Endodermal cell (in vitro differentiated cells): ENCODE measurements around the gene DDX55. TPM values are rescaled to one million over a fixed set of nuclear protein-coding genes. Genes with fewer than 3 reads are reported as not detected.
A peak's percentile ranks its signal among the peaks of the same experiment; 100 is the strongest.

Experiments used
- DNase-seq: peaks from one replicate; pipeline ENCODE4 v3.0.0-alpha.2; 2017
- H3K27ac ChIP-seq: 2 replicates; pipeline ENCODE4 v1.5.1; 2013; ENCODE audit warnings: mild to moderate bottlenecking, low read depth, low read length, moderate library complexity
- H3K27me3 ChIP-seq: 2 replicates; pipeline ENCODE4 v1.6.1; 2013; ENCODE audit warnings: mild to moderate bottlenecking, low read length, moderate library complexity; ENCODE audit not compliant: insufficient read depth, control insufficient read depth, poor library complexity, severe bottlenecking
- H3K36me3 ChIP-seq: 2 replicates; pipeline ENCODE4 v1.7.0; 2013; ENCODE audit warnings: mild to moderate bottlenecking, low read length, moderate library complexity; ENCODE audit not compliant: control insufficient read depth, insufficient read depth
- H3K4me1 ChIP-seq: one replicate; pipeline ENCODE4 v1.7.0; 2013; ENCODE audit warnings: low read length; ENCODE audit not compliant: control insufficient read depth, insufficient read depth
- H3K4me3 ChIP-seq: 2 replicates; pipeline ENCODE4 v1.5.1; 2013; ENCODE audit warnings: mild to moderate bottlenecking, low read length, moderate library complexity
- H3K9ac ChIP-seq: 2 replicates; pipeline ENCODE4 v1.6.1; 2013; ENCODE audit warnings: mild to moderate bottlenecking, low read length, moderate library complexity; ENCODE audit not compliant: poor library complexity, severe bottlenecking; ENCODE audit errors: extremely low read depth
- H3K9me3 ChIP-seq: 2 replicates; pipeline ENCODE4 v1.6.1; 2013; ENCODE audit warnings: mild to moderate bottlenecking, low read length, moderate library complexity; ENCODE audit not compliant: control insufficient read depth
- H3K27ac Mint-ChIP-seq: 2 replicates; pipeline ENCODE4 v1.8.0; 2020; ENCODE audit warnings: mixed read lengths
- H3K27me3 Mint-ChIP-seq: 2 replicates; pipeline ENCODE4 v1.8.0; 2021; ENCODE audit warnings: mild to moderate bottlenecking, mixed read lengths; ENCODE audit not compliant: insufficient read depth
- H3K36me3 Mint-ChIP-seq: 2 replicates; pipeline ENCODE4 v1.8.0; 2020; ENCODE audit warnings: low read depth, mixed read lengths
- H3K4me1 Mint-ChIP-seq: 2 replicates; pipeline ENCODE4 v1.8.0; 2020; ENCODE audit warnings: mixed read lengths
- H3K4me3 Mint-ChIP-seq: 2 replicates; pipeline ENCODE4 v1.8.0; 2020; ENCODE audit warnings: mild to moderate bottlenecking, moderate library complexity, mixed read lengths
- H3K9me3 Mint-ChIP-seq: 2 replicates; pipeline ENCODE4 v1.8.0; 2020; ENCODE audit warnings: mild to moderate bottlenecking, mixed read lengths
- WGBS, 2 experiments: methylation state at CpG; one replicate each; pipeline versions ENCODE4 v1.1.5 to v1.1.7; 2013; ENCODE audit warnings: missing lambda C conversion rate in 2 of 2, mixed read lengths in 1 of 2; ENCODE audit not compliant: insufficient coverage in 1 of 2, insufficient read length in 1 of 2; 5-methylcytosine and 5-hydroxymethylcytosine counted together
- total RNA-seq, 2 donors: library from RNA; stranded (reverse); fragmentation: NEBNext Ultra II Directional in 1 of 2; extraction: Animal tissue kit (Norgen Biotek cat#: 25700) in 1 of 2; gene quantifications; 2 replicates in 1 of 2; 3 replicates in 1 of 2; pipeline ENCODE4 v1.2.1, GENCODE V29; 2021
- TF ChIP-seq, protein P1 (sequence below): fragments of 200-600 bp; sonication (generic); conservative IDR thresholded peaks from 2 replicates; pipeline ENCODE4 v1.5.0; 2021; ENCODE audit warnings: antibody characterized with exemption, mild to moderate bottlenecking

DDX55 gene
- total RNA-seq, 2 donors from 2014 or later: 34.4 to 36.7 TPM

DNA sequence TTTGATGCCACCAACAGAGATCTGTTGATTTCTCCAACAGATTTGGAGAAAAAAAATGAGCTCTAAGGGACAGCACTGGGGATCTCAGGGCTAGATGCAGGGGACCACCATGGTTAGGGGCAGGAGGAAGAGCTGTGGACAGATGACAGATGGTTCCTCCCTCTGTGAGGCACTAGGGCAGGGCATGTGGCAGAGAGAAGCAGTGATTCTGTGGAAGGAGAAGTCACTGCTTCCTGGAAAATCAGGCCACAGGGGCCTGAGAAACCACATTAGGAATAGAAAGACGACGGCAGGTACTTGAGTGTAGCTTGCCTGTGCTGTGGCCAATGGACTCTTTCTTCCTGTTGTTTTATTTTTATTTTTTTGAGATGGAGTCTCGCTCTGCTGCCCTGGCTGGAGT is 42.4 kb upstream of the DDX55 start:
- 96% methylated on average over 3 of the region's 3 CpGs for WGBS, 2 experiments
- Histone ChIP-seq H3K9me3 (no peaks in the 10 kb centered on the region), H3K36me3 (no peaks in the 10 kb centered on the region), H3K4me1 (no peaks in the 10 kb centered on the region), H3K27me3 (no peaks in the 10 kb centered on the region), H3K9ac (no peak overlapping the region), H3K4me3 (no peak overlapping the region), H3K27ac (no peak overlapping the region)
- Mint-ChIP-seq H3K4me1 (no peaks in the 10 kb centered on the region), H3K27ac (no peak overlapping the region), H3K4me3 (no peak overlapping the region), H3K9me3 (no peaks in the 10 kb centered on the region), H3K36me3 (no peaks in the 10 kb centered on the region), H3K27me3 (no peaks in the 10 kb centered on the region)
- TF ChIP-seq, protein P1, sequence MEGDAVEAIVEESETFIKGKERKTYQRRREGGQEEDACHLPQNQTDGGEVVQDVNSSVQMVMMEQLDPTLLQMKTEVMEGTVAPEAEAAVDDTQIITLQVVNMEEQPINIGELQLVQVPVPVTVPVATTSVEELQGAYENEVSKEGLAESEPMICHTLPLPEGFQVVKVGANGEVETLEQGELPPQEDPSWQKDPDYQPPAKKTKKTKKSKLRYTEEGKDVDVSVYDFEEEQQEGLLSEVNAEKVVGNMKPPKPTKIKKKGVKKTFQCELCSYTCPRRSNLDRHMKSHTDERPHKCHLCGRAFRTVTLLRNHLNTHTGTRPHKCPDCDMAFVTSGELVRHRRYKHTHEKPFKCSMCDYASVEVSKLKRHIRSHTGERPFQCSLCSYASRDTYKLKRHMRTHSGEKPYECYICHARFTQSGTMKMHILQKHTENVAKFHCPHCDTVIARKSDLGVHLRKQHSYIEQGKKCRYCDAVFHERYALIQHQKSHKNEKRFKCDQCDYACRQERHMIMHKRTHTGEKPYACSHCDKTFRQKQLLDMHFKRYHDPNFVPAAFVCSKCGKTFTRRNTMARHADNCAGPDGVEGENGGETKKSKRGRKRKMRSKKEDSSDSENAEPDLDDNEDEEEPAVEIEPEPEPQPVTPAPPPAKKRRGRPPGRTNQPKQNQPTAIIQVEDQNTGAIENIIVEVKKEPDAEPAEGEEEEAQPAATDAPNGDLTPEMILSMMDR: no peak
- no peak for DNase-seq

DNA sequence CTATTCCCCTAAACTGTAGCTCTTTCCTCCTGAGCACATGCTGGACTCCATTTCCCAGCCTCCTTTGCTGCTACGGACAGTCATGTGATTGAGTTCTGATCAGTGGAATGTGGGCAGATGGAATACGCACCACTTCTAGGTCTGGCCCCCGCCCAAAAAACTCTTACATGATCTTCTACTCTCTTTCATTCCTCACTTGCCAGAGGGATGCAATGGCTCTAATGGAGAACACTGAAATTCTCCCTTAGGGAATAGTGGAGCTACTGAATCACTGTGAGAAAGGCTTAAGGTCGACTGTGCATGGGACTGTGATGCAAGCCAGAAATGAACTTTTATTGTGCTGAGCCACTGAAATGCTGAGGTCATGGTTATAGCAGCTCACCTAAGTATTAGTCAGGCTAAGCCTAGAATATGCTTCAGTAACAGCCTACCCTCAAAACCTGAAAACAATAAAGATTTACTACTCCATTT is 30.5 kb upstream of the DDX55 start:
- Mint-ChIP-seq H3K9me3 (peaks cover 10% of the 10 kb centered on the region), H3K4me3 (no peak overlapping the region), H3K27ac (no peak overlapping the region), H3K4me1 (peaks cover 3% of the 10 kb centered on the region), H3K27me3 (no peaks in the 10 kb centered on the region), H3K36me3 (peaks cover 3% of the 10 kb centered on the region)
- H3K4me3 ChIP-seq: no peak overlapping the region
- no peaks in the 10 kb centered on the region for H3K4me1 ChIP-seq
- no peak overlapping the region for H3K27ac ChIP-seq
- no peaks in the 10 kb centered on the region for H3K36me3 ChIP-seq
- no peaks in the 10 kb centered on the region for H3K27me3 ChIP-seq
- DNase-seq: peak; percentile 87
- peaks cover 9% of the 10 kb centered on the region for H3K9me3 ChIP-seq
- TF ChIP-seq, protein P1: no peak
- WGBS, 2 experiments: 62 to 100% methylated on average over 2 to 4 of the region's 4 CpGs
- H3K9ac ChIP-seq: no peak overlapping the region

DNA sequence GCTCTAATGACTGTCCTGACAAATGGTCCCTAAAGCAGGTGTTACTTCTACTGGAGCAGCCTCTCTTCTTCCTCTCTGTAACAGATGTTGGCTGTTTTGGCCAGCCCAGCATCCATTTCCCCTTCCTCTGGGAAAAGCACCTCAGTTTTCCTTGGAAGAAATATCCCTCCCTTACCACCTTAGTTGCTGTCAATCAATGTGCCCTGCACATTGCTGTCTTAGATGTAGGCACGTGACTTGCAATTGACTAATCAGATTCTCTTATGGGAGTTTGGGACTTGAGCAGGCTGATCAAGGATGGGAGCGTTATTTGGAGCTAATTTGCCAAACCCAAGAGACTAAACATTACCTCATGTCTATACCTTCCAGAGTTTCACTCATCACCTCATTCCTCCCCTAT is 29.5 kb upstream of the DDX55 start:
- Mint-ChIP-seq H3K36me3 (peaks cover 10% of the 10 kb centered on the region), H3K27ac (no peak overlapping the region), H3K27me3 (no peaks in the 10 kb centered on the region), H3K4me3 (no peak overlapping the region), H3K9me3 (peaks cover 14% of the 10 kb centered on the region), H3K4me1 (peaks cover 3% of the 10 kb centered on the region)
- WGBS, 2 experiments: 50 to 100% methylated on average over 1 to 2 of the region's 2 CpGs
- Histone ChIP-seq H3K36me3 (no peaks in the 10 kb centered on the region), H3K27me3 (no peaks in the 10 kb centered on the region), H3K27ac (no peak overlapping the region), H3K9me3 (peaks cover 13% of the 10 kb centered on the region), H3K4me3 (no peak overlapping the region), H3K4me1 (no peaks in the 10 kb centered on the region), H3K9ac (no peak overlapping the region)
- no peak for DNase-seq
- TF ChIP-seq, protein P1: no peak
